Activated CD8-positive, alpha-beta memory T cell treated with anti-CD3 and anti-CD28 coated beads, Interleukin-2, amount 50 U/mL, for 4 hours (primary cell): ENCODE data around the gene ZFAND3.

ENCODE experiments used
- DNase-seq: peaks from one replicate; pipeline ENCODE4 v3.0.0-alpha.2; 2020

Gene ZFAND3

GRCh38 chr6:38193481-38194281 is 374.2 kb downstream of the ZFAND3 start:
- DNase-seq, result no peak

- DNase-seq, result no peak
These were observed 374.7 kb downstream of the ZFAND3 start for GRCh38 chr6:38194282-38194572.

GRCh38 chr6:38194589-38194988 is 375.1 kb downstream of the ZFAND3 start:
- DNase-seq, result no peak

- no peak for DNase-seq
These were observed 375.6 kb downstream of the ZFAND3 start for GRCh38 chr6:38195113-38195635.

- DNase-seq, result no peak
These were observed 378.7 kb downstream of the ZFAND3 start for GRCh38 chr6:38198219-38198618.
